ENCODE data around the gene CDC42BPB.

CDC42BPB gene

DNA sequence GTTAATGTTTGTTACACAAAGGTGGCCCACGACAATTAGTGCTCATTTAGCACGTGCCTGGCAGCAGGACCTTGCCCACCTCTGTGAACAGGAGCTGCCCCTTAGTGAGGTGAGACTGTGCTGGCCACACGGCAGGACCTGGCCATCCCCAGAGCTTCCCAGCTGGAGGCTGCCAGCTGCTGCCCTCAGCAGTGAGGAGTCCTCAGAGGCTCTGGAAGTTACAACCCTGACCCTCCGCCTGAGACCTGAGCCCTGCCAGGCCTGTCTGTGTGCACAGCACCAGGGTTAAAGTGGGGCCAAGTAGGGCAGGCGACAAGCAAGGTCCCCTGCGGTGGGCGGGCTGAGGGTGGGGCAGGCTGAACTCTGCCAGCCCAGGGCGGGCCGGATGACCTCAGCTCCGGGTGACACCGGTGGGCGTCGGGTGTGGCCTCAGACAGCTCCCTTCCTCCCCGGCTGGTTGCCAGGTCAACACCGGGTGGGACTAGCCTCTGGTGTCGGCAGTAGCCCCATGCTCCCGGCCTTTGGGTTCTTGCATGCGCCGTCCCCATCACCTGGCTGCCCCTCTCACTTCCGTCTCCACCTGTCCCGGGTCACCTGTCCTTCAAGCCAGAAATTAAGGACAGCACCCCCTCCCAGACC, 17.5 kb upstream of the CDC42BPB start:
- no peak for DNase-seq (ENCODE audit: extremely low read depth in 1 of 2, low read depth in 1 of 2)

DNA sequence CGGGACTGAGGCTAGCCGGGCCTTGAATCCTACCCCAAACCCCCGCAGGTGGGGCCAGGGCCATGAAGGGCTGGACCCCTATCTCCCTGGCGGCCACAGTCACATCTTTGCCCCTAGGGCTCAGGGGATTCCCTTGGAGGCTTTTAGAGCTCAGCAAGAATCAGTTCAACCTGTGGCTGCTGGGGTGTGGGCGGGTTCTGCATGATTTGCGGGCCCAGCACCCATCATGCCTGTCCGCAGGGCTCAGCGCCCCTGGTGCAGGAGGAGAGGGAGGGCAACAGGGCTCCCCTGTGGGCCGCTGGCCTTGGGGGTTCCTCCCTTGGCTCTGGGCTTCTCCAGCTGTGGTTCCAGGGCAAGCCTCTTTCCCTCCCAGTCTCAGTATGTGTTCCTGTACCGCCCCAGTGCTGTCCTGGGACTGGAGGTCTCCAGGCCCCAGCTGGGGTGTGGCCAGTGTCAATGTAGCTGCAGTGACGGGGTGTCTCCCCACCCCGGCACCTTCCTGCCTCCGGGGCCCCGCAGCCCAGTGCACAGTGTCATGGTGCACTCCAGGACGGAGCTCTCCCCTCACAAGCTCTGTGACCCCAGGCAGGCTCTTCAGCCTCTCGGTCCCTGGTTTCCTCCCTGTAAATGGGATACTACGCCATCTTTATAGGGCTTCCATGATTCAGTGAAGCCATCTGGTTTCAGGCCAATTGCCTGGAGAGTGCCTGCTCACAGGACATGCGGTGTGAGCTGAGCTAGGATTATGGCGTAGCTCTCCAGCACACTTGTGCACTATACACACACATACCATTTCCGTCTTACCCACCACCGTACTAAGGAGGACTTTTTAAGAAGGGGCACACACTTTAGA, 16.8 kb upstream of the CDC42BPB start:
- no peak for DNase-seq (ENCODE audit: extremely low read depth in 1 of 2, low read depth in 1 of 2)

DNA sequence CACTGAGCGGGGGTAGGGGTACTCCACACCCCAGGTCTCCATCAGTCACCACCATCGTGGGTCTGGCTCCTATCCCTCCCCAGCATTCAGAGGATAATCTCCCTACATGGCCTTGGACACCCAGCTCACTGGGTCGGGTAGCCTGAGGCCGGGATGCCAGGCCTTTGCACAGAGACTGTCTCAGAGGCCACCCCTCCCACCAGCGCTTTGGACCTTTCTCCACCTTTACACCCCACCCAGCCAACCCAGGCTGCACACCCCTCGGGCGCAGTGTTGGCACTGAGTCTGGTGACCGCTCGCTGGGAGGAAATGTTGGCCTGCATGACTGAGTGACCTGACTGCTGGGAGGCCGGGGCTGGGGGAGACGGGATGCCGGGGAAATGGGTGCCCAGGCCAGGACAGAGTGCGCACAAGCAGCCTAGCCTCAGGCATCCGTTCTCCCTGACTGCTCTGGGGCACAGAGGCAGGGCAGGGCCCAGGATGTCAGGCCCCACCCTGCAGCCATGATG, 16.1 kb upstream of the CDC42BPB start:
- no peak for DNase-seq (ENCODE audit: extremely low read depth in 1 of 2, low read depth in 1 of 2)

DNA sequence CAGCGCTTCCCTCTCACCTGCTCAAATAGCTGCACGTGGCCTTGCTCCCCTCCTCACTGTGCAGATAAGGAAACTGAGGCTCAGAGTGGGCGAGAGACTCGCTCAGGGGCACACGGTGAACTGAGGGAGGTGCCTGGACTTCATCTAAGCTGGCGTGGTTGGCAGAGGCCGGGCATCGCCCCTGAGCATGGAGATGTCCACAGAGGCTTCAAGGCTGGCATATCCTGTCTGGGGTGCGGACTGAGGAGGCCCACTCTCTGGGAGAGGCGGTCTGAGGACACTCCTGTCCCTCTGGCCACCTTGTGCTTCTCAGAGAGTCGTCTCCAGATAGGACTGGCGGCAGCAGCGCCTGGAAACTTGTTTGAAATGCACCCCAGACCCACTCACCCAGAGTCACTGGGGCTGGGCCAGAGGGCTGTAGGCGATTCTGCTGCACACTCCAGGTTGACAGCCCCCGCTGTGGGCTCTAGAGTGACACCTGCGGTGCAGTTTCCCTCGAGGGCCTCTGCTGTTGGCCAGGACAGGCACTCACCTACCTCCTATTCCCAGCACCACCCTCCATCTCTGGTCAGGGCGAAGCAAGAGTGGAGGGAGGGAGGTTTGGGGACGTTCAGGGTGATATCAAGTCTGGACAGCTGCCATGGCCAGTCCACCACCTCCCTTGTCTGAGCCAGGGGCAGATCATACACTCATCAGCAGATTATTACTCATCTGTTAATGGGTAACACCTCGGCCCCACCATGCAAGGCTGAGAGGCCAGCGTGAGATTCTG, 15.4 kb upstream of the CDC42BPB start:
- no peak for DNase-seq (ENCODE audit: extremely low read depth in 1 of 2, low read depth in 1 of 2)

DNA sequence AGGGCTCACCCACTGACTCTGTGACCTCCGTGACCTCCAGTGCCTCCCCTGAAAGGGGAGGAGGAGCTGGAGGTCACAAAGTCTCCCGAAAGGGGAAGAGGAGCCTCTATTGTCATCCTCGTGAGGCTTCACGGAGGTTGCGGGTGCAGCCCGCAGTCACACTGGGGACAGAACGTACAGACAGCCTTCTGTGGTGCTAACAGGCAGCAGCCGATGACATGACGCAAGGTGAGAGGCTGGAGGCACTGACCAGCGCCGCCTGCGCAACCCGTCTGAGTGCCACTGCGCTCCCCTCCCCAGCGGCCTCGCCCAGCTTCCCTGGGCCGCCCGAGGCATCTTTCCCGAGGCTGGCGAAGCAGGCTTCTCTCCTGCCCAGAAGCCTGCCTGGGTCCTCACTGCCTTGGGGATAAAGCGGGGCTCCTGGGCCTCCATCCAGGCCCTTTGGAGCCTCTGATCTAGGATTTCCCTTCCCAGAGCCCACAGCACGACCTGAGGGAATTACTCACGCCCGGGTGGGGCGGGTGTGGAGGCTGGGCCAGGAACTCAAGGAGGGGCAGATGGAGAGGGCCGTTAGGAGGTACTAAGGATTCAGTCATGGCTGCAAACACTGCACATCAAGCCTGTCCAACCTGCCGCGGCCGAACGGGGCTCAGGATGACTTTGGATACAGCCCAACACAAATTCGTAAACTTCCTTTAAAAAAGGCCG, 14.3 kb upstream of the CDC42BPB start:
- DNase-seq (ENCODE audit: extremely low read depth in 1 of 2, low read depth in 1 of 2), result no peak

DNA sequence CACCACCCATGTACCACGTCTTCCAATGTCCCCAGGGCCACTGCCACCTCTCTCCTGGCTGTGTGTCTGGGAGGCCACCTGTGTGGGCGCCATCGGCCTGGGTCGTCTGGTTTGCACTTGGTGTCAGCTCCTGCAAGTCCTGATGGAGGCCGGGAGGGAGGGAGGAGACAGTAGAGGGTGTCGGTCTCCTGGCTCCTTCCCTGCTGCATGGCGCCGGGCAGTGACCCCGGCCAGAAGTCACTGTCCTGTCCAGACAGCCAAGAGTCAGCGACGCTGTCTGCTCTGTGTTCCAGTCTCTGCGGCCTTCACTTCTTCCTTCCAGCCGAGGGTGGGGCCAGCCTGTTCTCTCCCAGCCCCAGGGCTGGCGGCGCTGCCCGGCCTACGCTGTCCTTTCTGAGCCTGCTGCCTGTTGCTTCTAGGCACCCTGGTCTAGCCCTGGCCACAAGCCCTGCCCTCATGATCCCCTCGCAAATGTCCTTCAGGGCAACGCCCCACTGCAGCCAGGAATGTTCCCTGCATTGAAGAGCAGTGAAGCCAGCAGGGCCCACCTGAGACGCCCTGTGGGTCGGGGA, 13.7 kb upstream of the CDC42BPB start:
- DNase-seq (ENCODE audit: extremely low read depth in 1 of 2, low read depth in 1 of 2), result no peak

DNA sequence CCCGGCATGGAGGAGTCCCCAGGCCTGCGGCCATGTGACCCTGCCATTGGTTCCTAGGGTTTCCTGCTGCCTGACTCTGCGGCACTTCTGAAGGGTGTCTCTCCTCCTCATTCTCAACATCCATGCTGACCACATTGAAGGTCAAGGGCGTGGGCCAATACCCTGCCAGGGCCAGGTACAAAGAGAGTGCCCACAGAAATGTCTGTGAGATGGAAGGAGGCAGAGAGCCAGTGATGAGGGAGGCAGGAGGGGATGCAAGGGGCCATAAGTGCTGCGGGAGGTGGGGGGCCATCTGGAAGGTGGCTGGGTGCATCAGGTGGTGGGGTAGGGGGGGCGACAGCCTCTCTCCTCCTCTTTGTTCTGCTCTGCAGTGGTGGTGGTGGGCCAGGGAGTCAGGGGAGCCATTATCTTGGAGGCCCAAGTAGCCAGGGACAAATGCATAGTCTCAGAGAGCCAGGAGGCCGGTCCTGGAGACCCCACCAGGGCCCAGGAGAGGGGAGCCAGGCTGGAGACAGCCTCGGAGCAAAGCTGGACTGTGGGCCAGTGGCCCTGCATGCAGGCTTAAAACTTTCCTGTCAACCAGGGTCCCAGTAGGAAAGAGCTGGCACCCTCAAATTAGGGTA, 13.0 kb upstream of the CDC42BPB start:
- no peak for DNase-seq (ENCODE audit: extremely low read depth in 1 of 2, low read depth in 1 of 2)

DNA sequence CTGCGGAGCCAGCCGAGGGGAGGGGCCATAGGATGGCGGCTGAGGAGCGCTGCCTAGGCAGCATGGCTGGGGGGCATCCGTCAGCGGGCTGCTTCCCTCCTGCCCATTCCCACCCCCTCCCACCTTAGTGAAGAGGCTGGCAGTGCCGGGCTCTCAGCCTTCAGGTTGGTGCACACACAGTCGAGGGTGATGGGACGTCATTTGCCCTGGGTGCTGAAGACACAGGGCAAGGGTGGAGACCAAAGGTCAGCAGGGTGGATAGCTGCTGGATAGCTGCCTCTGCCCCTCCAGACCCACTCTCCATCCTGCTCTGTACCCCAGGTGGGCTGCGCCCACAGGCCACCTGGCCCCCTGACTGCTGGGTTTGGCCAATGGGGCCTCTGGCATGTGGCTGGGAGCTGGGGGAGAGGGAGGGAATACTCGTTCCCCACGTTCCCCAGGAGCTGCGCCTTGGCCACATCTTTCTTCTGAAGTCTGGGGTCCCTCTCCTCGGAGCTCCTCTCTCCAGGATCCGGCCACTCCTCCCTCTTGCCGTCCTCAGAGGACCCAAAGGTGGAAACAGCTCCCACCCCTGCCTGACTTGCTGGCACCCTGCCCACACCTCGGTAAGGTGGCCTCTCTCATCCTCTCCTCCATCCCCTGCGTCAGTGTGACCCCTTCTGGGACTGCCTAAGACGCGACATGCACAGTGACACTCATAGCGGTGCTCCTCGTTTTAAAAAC, 11.2 kb upstream of the CDC42BPB start:
- DNase-seq (ENCODE audit: extremely low read depth in 1 of 2, low read depth in 1 of 2), result no peak

DNA sequence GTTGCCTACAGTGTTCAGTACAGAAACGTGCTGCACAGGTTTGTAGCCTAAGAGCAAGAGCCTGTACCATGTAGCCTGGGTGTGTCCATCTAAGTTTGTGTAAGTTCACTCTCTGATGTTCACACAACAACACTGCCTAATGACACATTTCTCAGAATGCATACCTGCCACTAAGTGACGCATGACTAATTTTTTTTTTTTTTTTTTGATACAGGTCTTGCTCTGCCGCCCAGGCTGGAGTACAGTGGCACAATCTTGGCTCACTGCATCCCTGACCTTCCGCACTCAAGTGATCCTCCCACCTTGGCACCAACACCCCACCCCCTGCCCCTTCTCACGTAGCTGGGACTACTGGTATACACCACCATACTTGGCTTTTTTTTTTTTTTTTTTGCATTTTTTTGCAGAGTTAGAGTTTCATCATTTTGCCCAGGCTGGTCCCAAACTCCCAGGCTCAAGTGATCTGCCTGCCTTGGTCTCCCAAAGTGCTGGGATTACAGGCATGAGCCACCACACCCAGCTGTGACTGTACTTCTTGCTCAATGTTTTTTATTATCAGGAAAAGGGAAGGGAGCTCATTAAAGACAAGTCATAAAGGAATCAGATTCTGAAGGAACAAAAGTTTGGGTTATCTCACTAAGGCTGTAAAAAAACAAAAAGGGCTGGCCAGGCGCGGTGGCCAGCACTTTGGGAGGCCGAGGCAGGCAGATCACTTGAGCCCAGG, 10.0 kb upstream of the CDC42BPB start:
- no peak for DNase-seq (ENCODE audit: extremely low read depth in 1 of 2, low read depth in 1 of 2)

DNA sequence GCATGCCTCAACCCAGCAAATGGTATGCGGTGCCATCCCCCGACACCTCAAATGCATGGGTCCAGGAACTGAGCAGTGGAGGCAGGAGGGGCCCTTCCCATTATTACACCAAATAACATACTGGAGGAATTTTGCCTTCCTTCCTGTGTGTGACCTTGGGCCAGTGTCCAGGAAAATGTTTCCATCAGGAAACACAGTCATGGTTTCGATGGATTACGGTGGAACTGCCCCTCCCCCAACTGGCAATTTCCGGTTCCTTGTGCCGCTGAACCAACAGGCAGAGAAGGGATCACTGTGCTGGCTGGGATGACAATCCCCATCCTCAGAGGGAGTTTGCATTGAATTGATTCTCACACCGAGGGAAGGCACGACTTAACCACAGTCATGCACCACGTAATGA, 9.1 kb upstream of the CDC42BPB start:
- no peak for DNase-seq (ENCODE audit: extremely low read depth in 1 of 2, low read depth in 1 of 2)

DNA sequence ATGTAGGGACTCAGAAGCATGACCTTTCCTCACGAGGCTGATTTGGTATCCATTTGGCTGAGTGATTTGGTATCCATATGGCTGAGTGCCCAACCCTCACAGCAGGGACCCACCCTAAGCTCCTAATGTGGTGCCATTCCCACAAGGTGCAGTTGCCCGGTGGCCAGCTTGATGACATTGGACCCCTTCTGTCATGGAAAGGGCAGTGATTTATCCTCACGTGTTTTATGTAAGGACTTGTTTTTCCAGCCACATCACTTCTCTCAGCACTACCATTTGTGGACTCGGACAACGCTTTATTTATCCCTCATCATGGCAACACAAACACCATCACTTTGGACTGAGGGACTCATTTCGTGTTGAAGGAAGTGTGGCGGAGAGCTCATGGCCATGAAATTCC, 8.5 kb upstream of the CDC42BPB start:
- no peak for DNase-seq (ENCODE audit: extremely low read depth in 1 of 2, low read depth in 1 of 2)

DNA sequence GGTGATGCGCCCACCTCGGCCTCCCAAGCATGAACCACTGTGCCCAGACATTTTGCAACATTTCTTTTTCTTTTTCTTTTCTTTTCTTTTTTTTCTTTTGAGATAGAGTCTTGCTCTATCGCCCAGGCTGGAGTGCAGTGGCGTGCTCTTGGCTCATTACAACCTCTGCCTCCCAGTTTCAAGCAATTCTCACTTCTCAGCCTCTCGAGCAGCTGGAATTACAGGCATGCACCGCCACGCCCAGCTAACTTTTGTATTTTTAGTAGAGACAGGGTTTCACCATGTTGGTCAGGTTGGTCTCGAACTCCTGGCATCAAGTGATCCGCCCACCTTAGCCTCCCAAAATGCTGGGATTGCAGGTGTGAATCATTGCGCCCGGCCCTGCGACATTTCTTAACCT, 7.6 kb upstream of the CDC42BPB start:
- DNase-seq (ENCODE audit: extremely low read depth in 1 of 2, low read depth in 1 of 2), result no peak

DNA sequence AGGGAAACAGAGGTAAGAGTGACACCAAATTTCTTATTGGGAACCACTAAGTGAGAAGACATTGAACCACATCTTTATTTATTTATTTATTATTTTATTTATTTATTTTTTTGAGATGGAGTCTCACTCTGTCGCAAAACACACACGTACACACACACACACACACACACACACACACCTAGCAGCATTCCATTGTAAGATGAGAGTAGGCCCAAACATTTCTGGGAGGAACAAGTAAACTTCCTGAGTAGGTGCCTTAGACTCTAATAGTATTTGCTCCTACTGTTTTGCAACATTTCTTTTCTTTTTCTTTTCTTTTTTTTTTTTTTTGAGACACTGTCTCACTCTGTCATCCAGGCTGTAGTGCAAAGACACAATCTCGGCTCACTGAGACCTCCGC, 7.1 kb upstream of the CDC42BPB start:
- DNase-seq (ENCODE audit: extremely low read depth in 1 of 2, low read depth in 1 of 2), result no peak

DNA sequence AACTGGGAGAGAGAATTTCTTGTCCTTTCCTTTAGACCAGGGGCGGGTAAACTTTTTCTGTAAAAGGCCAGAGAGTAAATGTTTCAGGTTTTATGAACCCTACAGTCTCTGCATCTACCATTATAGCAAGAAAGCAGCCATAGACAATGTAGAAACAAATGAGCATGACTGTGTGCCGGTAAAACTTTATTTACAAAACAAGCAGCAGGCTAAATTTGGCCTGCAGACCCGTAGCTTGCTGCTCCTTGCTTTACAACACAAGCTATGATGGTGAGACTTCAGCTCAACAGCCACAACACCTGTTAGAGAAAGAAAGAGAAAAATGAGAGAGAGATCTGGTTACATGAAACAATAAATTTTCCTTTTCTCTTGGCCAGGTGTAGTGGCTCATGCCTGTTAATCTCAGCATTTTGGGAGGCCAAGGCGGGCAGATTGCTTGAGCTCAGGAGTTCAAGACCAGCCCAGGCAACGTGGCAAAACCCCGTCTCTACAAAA, 4.2 kb upstream of the CDC42BPB start:
- DNase-seq (ENCODE audit: extremely low read depth in 1 of 2, low read depth in 1 of 2), result no peak

DNA sequence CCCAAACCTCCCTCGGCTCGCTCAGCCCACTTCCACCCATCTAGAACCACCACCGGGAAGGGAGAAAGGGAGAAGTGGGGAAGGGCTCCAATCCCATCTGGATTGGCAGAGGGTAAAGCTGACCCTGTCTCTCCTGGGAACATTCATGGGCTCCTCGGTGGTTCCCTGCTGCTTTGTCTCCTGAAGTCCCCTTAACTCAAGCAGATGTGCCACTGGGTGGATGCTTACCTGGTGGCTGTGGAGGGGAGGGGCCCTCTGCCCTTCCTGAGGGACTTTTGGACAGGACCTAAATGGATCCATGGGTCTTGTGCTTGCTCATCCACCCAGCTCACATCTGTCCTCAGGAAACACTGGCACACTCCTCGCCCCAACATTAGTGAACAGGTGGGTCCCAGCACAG, 2.2 kb upstream of the CDC42BPB start:
- no peak for DNase-seq (ENCODE audit: extremely low read depth in 1 of 2, low read depth in 1 of 2)

DNA sequence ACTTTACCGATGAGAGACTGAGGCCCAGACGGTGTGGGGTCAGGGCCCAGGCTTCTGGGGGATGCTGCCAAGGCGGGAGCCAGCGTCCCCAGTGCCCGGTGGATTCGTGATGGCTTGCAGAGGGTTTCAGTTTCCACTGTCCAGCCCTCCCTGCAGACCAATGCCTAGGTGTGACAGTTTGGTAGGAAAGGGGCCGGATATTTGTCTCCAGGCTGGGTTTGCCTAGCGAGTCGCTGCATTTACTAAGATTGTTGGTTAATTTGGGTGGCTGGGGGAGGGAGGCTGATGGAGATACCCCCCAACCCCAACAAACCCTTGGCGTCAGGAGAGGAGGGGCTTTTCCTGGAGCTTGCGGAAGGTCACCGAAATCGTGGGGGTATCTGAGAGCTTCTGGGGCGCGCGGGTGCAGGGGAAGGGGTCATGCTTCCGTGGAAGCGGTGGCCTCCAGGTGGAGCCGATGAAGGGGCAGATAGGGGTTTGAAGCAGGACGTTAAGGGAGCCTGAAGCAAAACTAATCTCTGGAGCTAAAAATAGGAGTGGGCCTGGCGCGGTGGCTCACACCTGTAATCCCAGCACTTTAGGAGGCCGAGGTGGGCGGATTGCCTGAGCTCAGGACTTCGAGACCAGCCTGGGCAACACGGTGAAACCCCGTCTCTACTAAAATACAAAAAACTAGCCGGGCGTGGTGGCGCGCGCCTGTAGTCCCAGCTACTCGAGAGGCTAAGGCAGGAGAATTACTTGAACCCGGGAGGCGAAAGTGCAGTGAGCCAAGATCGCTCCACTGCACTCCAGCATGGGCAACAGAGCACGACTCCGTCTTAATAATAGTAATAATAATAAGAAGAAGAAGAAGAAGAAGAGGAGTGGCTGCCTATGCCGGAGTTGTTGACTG, 1.1 kb upstream of the CDC42BPB start:
- DNase-seq (ENCODE audit: extremely low read depth in 1 of 2, low read depth in 1 of 2), result no peak

DNA sequence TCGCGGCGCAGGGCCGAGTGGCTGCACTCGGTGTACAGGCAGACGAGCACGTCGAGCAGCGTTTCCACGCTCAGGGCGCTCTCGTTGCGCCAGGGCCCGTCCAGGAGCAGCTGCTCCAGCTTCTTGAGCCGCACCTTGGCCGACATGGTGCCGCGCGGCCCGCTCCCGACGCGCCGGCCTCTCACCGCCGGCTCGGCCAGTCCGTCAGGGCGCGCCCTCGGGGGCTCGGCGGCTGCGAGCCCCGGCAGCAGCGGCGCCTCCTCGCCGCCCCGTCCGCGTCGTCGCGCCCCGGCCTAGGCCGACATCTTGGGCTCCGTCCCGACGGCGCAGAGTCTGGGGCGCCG, 349 bp downstream of the CDC42BPB start:
- DNase-seq (ENCODE audit: extremely low read depth in 1 of 2, low read depth in 1 of 2), result no peak
